ENCODE measurements around the gene DCLRE1B.

GRCh38 chr1:113858982-113859381 lies 46.1 kb upstream of the DCLRE1B start:
- TF ChIP-seq CTCF (IDR thresholded peaks at IDR 0.05 in 4 of 5, conservative IDR thresholded peaks at IDR 0.05 in 1 of 5) (no peak), POLR2A (IDR thresholded peaks at IDR 0.05) (no peak)
